PC-3 (cell line): Measurements from ENCODE around the gene LRRC75B. TPM values are rescaled to one million over a fixed set of nuclear protein-coding genes. Genes with fewer than 3 reads are reported as not detected.

Experiments
- total RNA-seq: library from RNA; depleted of rRNA; stranded (reverse); fragments of >200 nt; gene quantifications from 2 replicates; pipeline ENCODE4 v1.2.3, GENCODE V29; 2014; rRNA removed

Gene LRRC75B
- total RNA-seq, 1 experiment from 2014 or later: 4.5 TPM

Other genes with a start within 250 kb of the LRRC75B start
- 0.92 and 1.7 TPM in 2 replicates for gene ADORA2A, start 165.5 kb downstream of the LRRC75B start, total RNA-seq
- gene UPB1, start 97.7 kb downstream of the LRRC75B start, total RNA-seq: 0.29 TPM in 1 of 2 replicates, not detected in the other
- gene GUCD1, start 37.9 kb downstream of the LRRC75B start, total RNA-seq: 63.5 and 65.8 TPM in 2 replicates
- 175 and 270 TPM in 2 replicates for gene SNRPD3, start 37.1 kb downstream of the LRRC75B start, total RNA-seq
- gene GGT1, start 10.1 kb upstream of the LRRC75B start, total RNA-seq: 2.2 and 3.7 TPM in 2 replicates
- not detected in 2 replicates for gene PIWIL3, start 181.6 kb upstream of the LRRC75B start, total RNA-seq
- 0.29 and 0.35 TPM in 2 replicates for gene SGSM1, start 213.1 kb upstream of the LRRC75B start, total RNA-seq